ENCODE results near the gene VWCE. TPM values are rescaled to one million over a fixed set of nuclear protein-coding genes. Genes with fewer than 3 reads are reported as not detected.

VWCE gene
- total RNA-seq, 1 experiment from 2014 or later: 17.7 TPM

- no TSS peak for BruUV-seq (replicated peaks)
- ChIA-PET CTCF (interaction anchor here (0.6 kb wide), 1 partner anchor 751 kb away, joined by 3 read pairs; no protein-coding TSS in a partner anchor), POLR2A (no interaction called here)
- intact Hi-C loops (cut with micrococcal nuclease; ENCODE audit: unreplicated experiment): no loop called here
- Histone ChIP-seq H3K27me3 (replicated peaks; ENCODE audit: control insufficient read depth, insufficient read depth, low read length) (no peaks in the 10 kb centered on the region), H3K36me3 (ENCODE audit: control insufficient read depth, insufficient read depth, low read length) (peaks cover 3% of the 10 kb centered on the region), H3K9me3 (no peaks in the 10 kb centered on the region), H3K4me3 (ENCODE audit: low read depth, low read length) (no peak overlapping the region), H3K4me1 (peaks cover 5% of the 10 kb centered on the region)
- TF ChIP-seq CTCF (IDR thresholded peaks at IDR 0.05; ENCODE audit: insufficient read depth in 1 of 2, low read depth in 1 of 2, low read length in 1 of 2, severe bottlenecking in 1 of 2, unreplicated experiment in 1 of 2): no peak
- Mint-ChIP-seq H3K4me3 (ENCODE audit: unreplicated experiment) (no peak overlapping the region), H3K36me3 (ENCODE audit: insufficient read depth, unreplicated experiment) (no peaks in the 10 kb centered on the region), H3K9me3 (ENCODE audit: unreplicated experiment) (no peaks in the 10 kb centered on the region), H3K4me1 (ENCODE audit: low read depth, unreplicated experiment) (no peaks in the 10 kb centered on the region), H3K27ac (ENCODE audit: unreplicated experiment) (no peak overlapping the region), H3K27me3 (ENCODE audit: insufficient read depth, unreplicated experiment) (no peaks in the 10 kb centered on the region)
- no peak for DNase-seq
Observed at GRCh38 chr11:61264795-61265194, 30.3 kb downstream of the VWCE start.

- CTCF ChIA-PET: interaction anchor here (0.6 kb wide), 1 partner anchor 751 kb away, joined by 3 read pairs; no protein-coding TSS in a partner anchor
- intact Hi-C loops (cut with micrococcal nuclease; ENCODE audit: unreplicated experiment): no loop called here
- no peak for TF ChIP-seq CTCF (IDR thresholded peaks at IDR 0.05; ENCODE audit: insufficient read depth in 1 of 2, low read depth in 1 of 2, low read length in 1 of 2, severe bottlenecking in 1 of 2, unreplicated experiment in 1 of 2)
Observed at GRCh38 chr11:61264371-61264770, 30.7 kb downstream of the VWCE start.

GRCh38 chr11:61259363-61259762 is 35.8 kb downstream of the VWCE start:
- Histone ChIP-seq H3K9me3 (no peaks in the 10 kb centered on the region), H3K36me3 (ENCODE audit: control insufficient read depth, insufficient read depth, low read length) (peaks cover 3% of the 10 kb centered on the region), H3K4me3 (ENCODE audit: low read depth, low read length) (no peak overlapping the region), H3K4me1 (no peaks in the 10 kb centered on the region), H3K27me3 (replicated peaks; ENCODE audit: control insufficient read depth, insufficient read depth, low read length) (no peaks in the 10 kb centered on the region)
- Mint-ChIP-seq H3K4me3 (ENCODE audit: unreplicated experiment) (no peak overlapping the region), H3K36me3 (ENCODE audit: insufficient read depth, unreplicated experiment) (no peaks in the 10 kb centered on the region), H3K4me1 (ENCODE audit: low read depth, unreplicated experiment) (no peaks in the 10 kb centered on the region), H3K27me3 (ENCODE audit: insufficient read depth, unreplicated experiment) (no peaks in the 10 kb centered on the region), H3K9me3 (ENCODE audit: unreplicated experiment) (no peaks in the 10 kb centered on the region), H3K27ac (ENCODE audit: unreplicated experiment) (no peak overlapping the region)
- no TSS peak for BruUV-seq (replicated peaks)
- CTCF ChIA-PET: no interaction called here
- intact Hi-C loops (cut with micrococcal nuclease; ENCODE audit: unreplicated experiment): no loop called here
- no peak for TF ChIP-seq CTCF (IDR thresholded peaks at IDR 0.05; ENCODE audit: insufficient read depth in 1 of 2, low read depth in 1 of 2, low read length in 1 of 2, severe bottlenecking in 1 of 2, unreplicated experiment in 1 of 2)
- DNase-seq: no peak
- POLR2A ChIA-PET: no interaction called here

More at GRCh38 chr11:61264371-61264770, 30.7 kb downstream of the VWCE start:
- Mint-ChIP-seq H3K27ac (ENCODE audit: unreplicated experiment) (no peak overlapping the region), H3K9me3 (ENCODE audit: unreplicated experiment) (no peaks in the 10 kb centered on the region), H3K27me3 (ENCODE audit: insufficient read depth, unreplicated experiment) (no peaks in the 10 kb centered on the region), H3K36me3 (ENCODE audit: insufficient read depth, unreplicated experiment) (no peaks in the 10 kb centered on the region), H3K4me1 (ENCODE audit: low read depth, unreplicated experiment) (no peaks in the 10 kb centered on the region), H3K4me3 (ENCODE audit: unreplicated experiment) (no peak overlapping the region)
- POLR2A ChIA-PET: interaction anchor here (0.6 kb wide), 1 partner anchor 45 kb away, joined by 3 read pairs; no protein-coding TSS in a partner anchor
- BruUV-seq (replicated peaks): no TSS peak
- Histone ChIP-seq H3K36me3 (ENCODE audit: control insufficient read depth, insufficient read depth, low read length) (peaks cover 3% of the 10 kb centered on the region), H3K4me1 (peaks cover 5% of the 10 kb centered on the region), H3K9me3 (no peaks in the 10 kb centered on the region), H3K4me3 (ENCODE audit: low read depth, low read length) (no peak overlapping the region), H3K27me3 (replicated peaks; ENCODE audit: control insufficient read depth, insufficient read depth, low read length) (no peaks in the 10 kb centered on the region)
- DNase-seq: no peak

Data from Caco-2 (cell line).